Thyroid gland (tissue), 4 donors: ENCODE results near the gene INSYN1.

Experiments used
- POLR2A ChIP-seq, 2 donors: fragments of 450-650 bp; IDR thresholded peaks; one replicate each; pipeline ENCODE4 v1.6.1; 2017; ENCODE audit warnings: antibody characterized with exemption in 2 of 2, mild to moderate bottlenecking in 2 of 2, moderate library complexity in 1 of 2
- TF ChIP-seq, protein P1 (sequence below), 6 experiments: fragments of 200-600 bp in 3 of 6; fragments of 450-650 bp in 3 of 6; sonication (generic) in 3 of 6; IDR thresholded peaks; one replicate each; pipeline ENCODE4 v1.5.1; 2016 to 2019; ENCODE audit warnings: antibody characterized with exemption in 6 of 6, mild to moderate bottlenecking in 2 of 6, inconsistent platforms in 1 of 6, moderate library complexity in 1 of 6

DNA sequence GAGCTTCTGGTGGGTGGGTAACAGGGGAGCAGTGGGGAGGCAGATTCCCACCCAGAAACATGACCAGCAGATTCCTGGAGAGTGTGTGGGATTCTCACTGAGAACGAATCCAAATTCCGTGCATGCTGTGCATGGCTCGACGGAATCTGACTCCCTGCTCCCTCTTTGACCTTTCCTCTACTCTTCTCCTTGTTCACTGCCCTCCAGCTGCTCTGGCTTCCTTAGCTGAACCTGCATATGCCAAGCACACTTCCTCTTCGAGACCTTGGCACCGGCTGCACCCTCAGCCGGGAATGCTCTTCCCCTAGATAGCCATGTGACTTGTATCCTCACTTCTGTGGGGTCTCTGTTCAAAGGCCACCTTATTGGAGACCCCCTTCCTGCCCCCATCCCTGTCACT is 6.3 kb downstream of the INSYN1 start:
- no peak for TF ChIP-seq POLR2A (IDR thresholded peaks at IDR 0.05)
- TF ChIP-seq, protein P1, sequence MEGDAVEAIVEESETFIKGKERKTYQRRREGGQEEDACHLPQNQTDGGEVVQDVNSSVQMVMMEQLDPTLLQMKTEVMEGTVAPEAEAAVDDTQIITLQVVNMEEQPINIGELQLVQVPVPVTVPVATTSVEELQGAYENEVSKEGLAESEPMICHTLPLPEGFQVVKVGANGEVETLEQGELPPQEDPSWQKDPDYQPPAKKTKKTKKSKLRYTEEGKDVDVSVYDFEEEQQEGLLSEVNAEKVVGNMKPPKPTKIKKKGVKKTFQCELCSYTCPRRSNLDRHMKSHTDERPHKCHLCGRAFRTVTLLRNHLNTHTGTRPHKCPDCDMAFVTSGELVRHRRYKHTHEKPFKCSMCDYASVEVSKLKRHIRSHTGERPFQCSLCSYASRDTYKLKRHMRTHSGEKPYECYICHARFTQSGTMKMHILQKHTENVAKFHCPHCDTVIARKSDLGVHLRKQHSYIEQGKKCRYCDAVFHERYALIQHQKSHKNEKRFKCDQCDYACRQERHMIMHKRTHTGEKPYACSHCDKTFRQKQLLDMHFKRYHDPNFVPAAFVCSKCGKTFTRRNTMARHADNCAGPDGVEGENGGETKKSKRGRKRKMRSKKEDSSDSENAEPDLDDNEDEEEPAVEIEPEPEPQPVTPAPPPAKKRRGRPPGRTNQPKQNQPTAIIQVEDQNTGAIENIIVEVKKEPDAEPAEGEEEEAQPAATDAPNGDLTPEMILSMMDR (IDR thresholded peaks at IDR 0.05): no peak
